22Rv1 (cell line): ENCODE measurements around the gene FADS1.

Experiments
- H3K27ac ChIP-seq: fragments of 450-650 bp; 2 replicates; pipeline ENCODE4 v1.5.1; 2017
- CTCF ChIP-seq: fragments of 450-650 bp; IDR thresholded peaks from 2 replicates; pipeline ENCODE4 v1.5.1; 2017; ENCODE audit warnings: mild to moderate bottlenecking
- ZFX ChIP-seq: fragments of 450-650 bp; IDR thresholded peaks from 2 replicates; pipeline ENCODE4 v1.6.1; 2017; ENCODE audit warnings: antibody characterized with exemption, borderline replicate concordance

The FADS1 gene

DNA sequence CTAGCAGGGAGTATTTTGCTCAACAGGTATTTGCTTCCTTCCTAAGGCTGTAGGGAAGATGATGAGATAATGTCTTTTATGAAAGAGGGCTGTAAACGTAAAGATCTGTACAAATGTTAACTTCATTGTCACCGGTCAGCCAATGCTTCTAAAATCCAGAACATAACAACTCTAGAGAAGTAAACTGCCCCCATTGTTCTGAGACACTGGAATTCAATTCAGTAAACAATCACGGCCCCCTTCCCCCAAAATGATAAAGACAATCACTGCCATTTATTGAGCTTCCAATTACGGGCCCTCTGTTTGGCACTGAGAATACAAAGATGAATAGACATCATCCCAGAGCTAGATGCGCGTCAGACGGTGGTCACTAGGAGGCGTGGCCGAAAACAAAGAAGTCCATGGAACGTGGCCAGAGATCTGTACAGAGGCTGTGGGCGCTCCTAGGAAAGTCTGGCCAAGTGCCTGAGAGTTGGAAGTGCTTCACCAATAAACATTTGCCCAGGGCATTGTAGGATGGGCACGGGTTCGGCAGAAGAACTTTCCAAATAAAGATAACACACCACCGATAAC is 25.0 kb downstream of the FADS1 start:
- TF ChIP-seq ZFX (no peak), CTCF (peak; percentile 5; the same call in 1 of the 2 replicates)
- H3K27ac ChIP-seq: peak overlapping the region; percentile 91

GRCh38 chr11:61787928-61788491 is 28.8 kb downstream of the FADS1 start:
- no peak for TF ChIP-seq ZFX
- TF ChIP-seq CTCF: peak; percentile 82
- no peak overlapping the region for H3K27ac ChIP-seq

- no peak for TF ChIP-seq ZFX
- TF ChIP-seq CTCF: no peak
- no peak overlapping the region for H3K27ac ChIP-seq
Measured at GRCh38 chr11:61785837-61786402, 30.9 kb downstream of the FADS1 start.

DNA sequence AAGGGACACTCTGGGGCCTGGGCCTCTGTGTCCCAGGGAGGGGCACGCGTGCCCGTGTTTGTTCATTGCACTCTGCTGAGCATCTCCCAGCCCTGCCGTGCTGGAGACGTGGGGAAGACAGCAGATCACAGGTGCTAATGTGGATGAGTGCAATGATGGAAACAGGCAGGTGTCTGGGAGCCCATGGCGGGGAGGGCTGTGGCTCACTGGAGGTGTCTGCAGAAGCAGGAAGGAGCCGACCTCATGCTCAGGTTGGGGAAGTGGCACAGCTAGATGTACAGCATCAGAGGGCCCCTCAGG is 32.3 kb downstream of the FADS1 start:
- no peak for TF ChIP-seq CTCF
- no peak for TF ChIP-seq ZFX
- no peak overlapping the region for H3K27ac ChIP-seq

- no peak overlapping the region for H3K27ac ChIP-seq
- no peak for TF ChIP-seq ZFX
- no peak for TF ChIP-seq CTCF
Measured at GRCh38 chr11:61783717-61784505, 32.9 kb downstream of the FADS1 start.

- H3K27ac ChIP-seq: peak overlapping the region; percentile 33; the same call in 1 of the 2 replicates
Measured at GRCh38 chr11:61782841-61783240, 34.0 kb downstream of the FADS1 start.

More at GRCh38 chr11:61782841-61783240, 34.0 kb downstream of the FADS1 start:
- TF ChIP-seq ZFX (no peak), CTCF (no peak)
